T-helper 17 cell (primary cell): ENCODE measurements around the gene TANC1. TPM values are rescaled to one million over a fixed set of nuclear protein-coding genes. Genes with fewer than 3 reads are reported as not detected.

Experiments used
- ATAC-seq: fragments of 150-1000 bp; cut with Tn5 transposase; 2 replicates; pipeline ENCODE4 v1.10.0; 2021; ENCODE audit warnings: mild to moderate bottlenecking, moderate library complexity
- DNase-seq, 3 donors: peaks; one replicate each; pipeline versions ENCODE4 v3.0.0 to v3.0.0-alpha.2; 2020 to 2021
- H3K9me3 ChIP-seq: one replicate; pipeline ENCODE4 v1.7.0; 2013; ENCODE audit warnings: low read length, mild to moderate bottlenecking; ENCODE audit not compliant: control insufficient read depth, poor library complexity, severe bottlenecking
- H3K27ac Mint-ChIP-seq: one replicate; pipeline ENCODE4 v1.8.0; 2022; ENCODE audit warnings: mild to moderate bottlenecking, moderate library complexity, mixed read lengths
- H3K27me3 Mint-ChIP-seq: one replicate; pipeline ENCODE4 v1.8.0; 2022; ENCODE audit warnings: mixed read lengths
- H3K36me3 Mint-ChIP-seq: one replicate; pipeline ENCODE4 v1.8.0; 2022; ENCODE audit warnings: low read depth, mixed read lengths
- H3K4me1 Mint-ChIP-seq: one replicate; pipeline ENCODE4 v1.8.0; 2022; ENCODE audit warnings: mild to moderate bottlenecking, mixed read lengths
- H3K4me3 Mint-ChIP-seq: one replicate; pipeline ENCODE4 v1.8.0; 2022; ENCODE audit warnings: mild to moderate bottlenecking, moderate library complexity, mixed read lengths
- total RNA-seq, 4 donors: library from RNA in 2 of 4; stranded (reverse) in 2 of 4; gene quantifications; one replicate each; pipeline ENCODE4 v1.2.3 and lab custom pipeline; 2022 to 2026

The TANC1 gene
- total RNA-seq, 2 donors from 2014 or later: 1.4 to 2.6 TPM

- H3K9me3 ChIP-seq: no peaks in the 10 kb centered on the region
- ATAC-seq: no peak
- H3K27ac Mint-ChIP-seq: no peak overlapping the region
- DNase-seq: no peak
- no peak overlapping the region for H3K4me3 Mint-ChIP-seq
- H3K27me3 Mint-ChIP-seq: peaks cover 21% of the 10 kb centered on the region
- no peaks in the 10 kb centered on the region for H3K36me3 Mint-ChIP-seq
- peaks cover 12% of the 10 kb centered on the region for H3K4me1 Mint-ChIP-seq
Observed at GRCh38 chr2:159149747-159150146, 181.3 kb downstream of the TANC1 start.

- no peak for ATAC-seq
- H3K4me1 Mint-ChIP-seq: peaks cover 12% of the 10 kb centered on the region
- no peaks in the 10 kb centered on the region for H3K36me3 Mint-ChIP-seq
- no peak overlapping the region for H3K27ac Mint-ChIP-seq
- H3K27me3 Mint-ChIP-seq: peaks cover 21% of the 10 kb centered on the region
- H3K4me3 Mint-ChIP-seq: no peak overlapping the region
- H3K9me3 ChIP-seq: no peaks in the 10 kb centered on the region
- DNase-seq: no peak
Observed at GRCh38 chr2:159150280-159150746, 181.9 kb downstream of the TANC1 start.

GRCh38 chr2:159151198-159152127, 183.0 kb downstream of the TANC1 start:
- H3K4me3 Mint-ChIP-seq: no peak overlapping the region
- H3K9me3 ChIP-seq: no peaks in the 10 kb centered on the region
- H3K27me3 Mint-ChIP-seq: peaks cover 13% of the 10 kb centered on the region
- no peaks in the 10 kb centered on the region for H3K36me3 Mint-ChIP-seq
- no peak overlapping the region for H3K27ac Mint-ChIP-seq
- ATAC-seq (no peak), DNase-seq (no peak)
- peaks cover 12% of the 10 kb centered on the region for H3K4me1 Mint-ChIP-seq

- Mint-ChIP-seq H3K36me3 (no peaks in the 10 kb centered on the region), H3K4me3 (no peak overlapping the region), H3K27ac (peak overlapping the region; percentile 62), H3K4me1 (peaks cover 10% of the 10 kb centered on the region), H3K27me3 (peaks cover 13% of the 10 kb centered on the region)
- DNase-seq (no peak), ATAC-seq (no peak)
- H3K9me3 ChIP-seq: no peaks in the 10 kb centered on the region
Observed at GRCh38 chr2:159152128-159152778, 183.8 kb downstream of the TANC1 start.

GRCh38 chr2:159153063-159153462, 184.6 kb downstream of the TANC1 start:
- H3K27me3 Mint-ChIP-seq: peaks cover 20% of the 10 kb centered on the region
- peaks cover 13% of the 10 kb centered on the region for H3K4me1 Mint-ChIP-seq
- ATAC-seq (no peak), DNase-seq (no peak)
- H3K9me3 ChIP-seq: no peaks in the 10 kb centered on the region
- H3K27ac Mint-ChIP-seq: no peak overlapping the region
- peak overlapping the region; percentile 45 for H3K4me3 Mint-ChIP-seq
- peaks cover 2% of the 10 kb centered on the region for H3K36me3 Mint-ChIP-seq

- DNase-seq (no peak), ATAC-seq (no peak)
- Mint-ChIP-seq H3K27ac (no peak overlapping the region), H3K27me3 (peaks cover 22% of the 10 kb centered on the region), H3K4me3 (peak overlapping the region; percentile 45), H3K36me3 (peaks cover 2% of the 10 kb centered on the region), H3K4me1 (peaks cover 13% of the 10 kb centered on the region)
- H3K9me3 ChIP-seq: no peaks in the 10 kb centered on the region
Observed at GRCh38 chr2:159153463-159153862, 185.0 kb downstream of the TANC1 start.

- no peak for DNase-seq
- ATAC-seq: no peak
- no peak overlapping the region for H3K4me3 Mint-ChIP-seq
- H3K4me1 Mint-ChIP-seq: peaks cover 13% of the 10 kb centered on the region
- H3K27me3 Mint-ChIP-seq: peaks cover 22% of the 10 kb centered on the region
- no peaks in the 10 kb centered on the region for H3K9me3 ChIP-seq
- H3K36me3 Mint-ChIP-seq: peaks cover 2% of the 10 kb centered on the region
- no peak overlapping the region for H3K27ac Mint-ChIP-seq
Observed at GRCh38 chr2:159153951-159154350, 185.5 kb downstream of the TANC1 start.

- H3K27me3 Mint-ChIP-seq: peaks cover 22% of the 10 kb centered on the region
- DNase-seq (no peak), ATAC-seq (no peak)
- no peak overlapping the region for H3K4me3 Mint-ChIP-seq
- no peak overlapping the region for H3K27ac Mint-ChIP-seq
- H3K9me3 ChIP-seq: no peaks in the 10 kb centered on the region
- H3K36me3 Mint-ChIP-seq: peaks cover 2% of the 10 kb centered on the region
- peaks cover 13% of the 10 kb centered on the region for H3K4me1 Mint-ChIP-seq
Observed at GRCh38 chr2:159154366-159154765, 185.9 kb downstream of the TANC1 start.

- peaks cover 22% of the 10 kb centered on the region for H3K27me3 Mint-ChIP-seq
- no peak overlapping the region for H3K27ac Mint-ChIP-seq
- peaks cover 13% of the 10 kb centered on the region for H3K4me1 Mint-ChIP-seq
- no peaks in the 10 kb centered on the region for H3K9me3 ChIP-seq
- ATAC-seq (no peak), DNase-seq (no peak)
- no peak overlapping the region for H3K4me3 Mint-ChIP-seq
- peaks cover 2% of the 10 kb centered on the region for H3K36me3 Mint-ChIP-seq
Observed at GRCh38 chr2:159155320-159155719, 186.9 kb downstream of the TANC1 start.

- ATAC-seq (no peak), DNase-seq (no peak)
- Mint-ChIP-seq H3K27ac (no peak overlapping the region), H3K27me3 (peaks cover 22% of the 10 kb centered on the region), H3K4me3 (no peak overlapping the region), H3K4me1 (peaks cover 13% of the 10 kb centered on the region), H3K36me3 (peaks cover 2% of the 10 kb centered on the region)
- H3K9me3 ChIP-seq: no peaks in the 10 kb centered on the region
Observed at GRCh38 chr2:159155791-159156190, 187.4 kb downstream of the TANC1 start.

- no peaks in the 10 kb centered on the region for H3K9me3 ChIP-seq
- H3K36me3 Mint-ChIP-seq: peaks cover 2% of the 10 kb centered on the region
- H3K4me1 Mint-ChIP-seq: peaks cover 15% of the 10 kb centered on the region
- DNase-seq (no peak), ATAC-seq (no peak)
- no peak overlapping the region for H3K4me3 Mint-ChIP-seq
- peaks cover 22% of the 10 kb centered on the region for H3K27me3 Mint-ChIP-seq
- H3K27ac Mint-ChIP-seq: no peak overlapping the region
Observed at GRCh38 chr2:159156834-159157233, 188.4 kb downstream of the TANC1 start.

GRCh38 chr2:159157361-159158209, 189.1 kb downstream of the TANC1 start:
- DNase-seq (no peak), ATAC-seq (no peak)
- H3K4me3 Mint-ChIP-seq: no peak overlapping the region
- peaks cover 2% of the 10 kb centered on the region for H3K36me3 Mint-ChIP-seq
- H3K4me1 Mint-ChIP-seq: peaks cover 15% of the 10 kb centered on the region
- H3K27ac Mint-ChIP-seq: no peak overlapping the region
- H3K27me3 Mint-ChIP-seq: peaks cover 22% of the 10 kb centered on the region
- H3K9me3 ChIP-seq: no peaks in the 10 kb centered on the region

- Mint-ChIP-seq H3K36me3 (peaks cover 2% of the 10 kb centered on the region), H3K27me3 (peaks cover 9% of the 10 kb centered on the region), H3K27ac (no peak overlapping the region), H3K4me1 (peaks cover 7% of the 10 kb centered on the region), H3K4me3 (no peak overlapping the region)
- no peak for ATAC-seq
- H3K9me3 ChIP-seq: no peaks in the 10 kb centered on the region
- no peak for DNase-seq
Observed at GRCh38 chr2:159160412-159160811, 192.0 kb downstream of the TANC1 start.
